ENCODE data around the gene TNK2. TPM values are rescaled to one million over a fixed set of nuclear protein-coding genes. Genes with fewer than 3 reads are reported as not detected.

TNK2 gene
- total RNA-seq, 5 donors from 2014 or later (not counting 1 experiment from before 2014, with no cell fraction given): 159 to 198 (median 181) TPM

DNA sequence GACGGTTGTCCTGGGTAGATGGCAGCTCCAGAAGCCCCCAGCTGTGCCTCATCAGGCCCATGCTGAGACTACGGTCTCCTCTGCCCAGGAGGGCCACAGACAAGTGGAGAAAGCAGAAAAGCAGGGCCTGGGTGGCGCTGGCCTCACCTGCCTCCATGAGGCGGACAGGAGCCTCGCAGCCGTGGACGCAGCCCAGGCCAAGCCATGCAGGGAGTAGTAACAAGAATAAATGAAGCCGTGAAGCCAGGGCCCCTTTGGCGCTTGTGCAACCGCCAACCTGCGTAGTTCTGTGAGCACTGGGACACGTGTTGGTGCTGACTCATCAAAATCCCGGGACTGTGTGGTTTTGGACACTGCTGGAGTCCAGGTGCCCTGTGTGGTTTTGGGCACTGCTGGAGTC, 84.4 kb downstream of the TNK2 start:
- Histone ChIP-seq H3K4me3 (ENCODE audit: control insufficient read depth in 1 of 2, extremely low read depth in 1 of 2, low read length in 1 of 2) (no peak overlapping the region), H3K9me3 (no peaks in the 10 kb centered on the region), H3K4me1 (ENCODE audit: control insufficient read depth in 1 of 2, extremely low read depth in 1 of 2, insufficient read depth in 2 of 2, low read length in 2 of 2) (no peaks in the 10 kb centered on the region), H3K27ac (ENCODE audit: low read length) (no peak overlapping the region), H3K36me3 (ENCODE audit: control insufficient read depth in 2 of 2, extremely low read depth in 1 of 2, insufficient read depth in 1 of 2, low read length in 1 of 2) (no peaks in the 10 kb centered on the region), H3K27me3 (replicated peaks in 1 of 2; ENCODE audit: control insufficient read depth in 2 of 2, extremely low read depth in 1 of 2, insufficient read depth in 2 of 2, low read length in 1 of 2) (peaks cover 0 to 33% of the 10 kb centered on the region in 2 experiments)
- peaks cover 0 to 12% of the 10 kb centered on the region in 2 donors for H3K27me3 Mint-ChIP-seq
- H3K9me3 Mint-ChIP-seq: no peaks in the 10 kb centered on the region
- H3K4me1 Mint-ChIP-seq: no peaks in the 10 kb centered on the region
- H3K27ac Mint-ChIP-seq: no peak overlapping the region
- H3K36me3 Mint-ChIP-seq: no peaks in the 10 kb centered on the region
- ATAC-seq (replicated peaks in 1 of 4): no peak
- DNase-seq: no peak
- WGBS (ENCODE audit: insufficient coverage): 71% methylated on average over 12 of the region's 13 CpGs
- ChIA-PET POLR2A (no interaction called here), CTCF (no interaction called here)
- no peak overlapping the region for H3K4me3 Mint-ChIP-seq

DNA sequence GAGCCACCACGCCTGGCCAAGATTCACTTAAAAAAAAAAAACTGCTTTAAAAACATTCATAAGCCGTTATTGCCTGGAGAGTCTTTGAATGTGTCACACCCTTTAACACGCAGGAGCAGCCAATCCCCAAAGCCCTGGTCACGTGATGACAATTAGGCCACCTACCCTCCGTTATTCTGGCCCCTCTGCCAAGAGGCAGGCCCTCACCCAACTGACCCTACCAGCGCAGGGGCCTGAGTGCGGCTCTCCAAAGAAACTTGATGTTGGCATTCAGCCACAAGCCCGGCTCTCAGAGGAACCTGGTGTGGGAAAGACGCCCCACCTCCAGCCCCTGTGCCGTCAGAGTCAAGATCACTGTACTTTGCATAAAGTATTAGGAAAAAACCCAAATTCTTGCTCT, 85.1 kb downstream of the TNK2 start:
- no peak for DNase-seq
- Mint-ChIP-seq H3K4me3 (no peak overlapping the region), H3K4me1 (no peaks in the 10 kb centered on the region), H3K27ac (no peak overlapping the region), H3K9me3 (no peaks in the 10 kb centered on the region), H3K36me3 (no peaks in the 10 kb centered on the region), H3K27me3 (peaks cover 0 to 12% of the 10 kb centered on the region in 2 donors)
- ChIA-PET CTCF (no interaction called here), POLR2A (no interaction called here)
- no peaks in the 10 kb centered on the region for H3K36me3 ChIP-seq (ENCODE audit: control insufficient read depth in 2 of 2, extremely low read depth in 1 of 2, insufficient read depth in 1 of 2, low read length in 1 of 2)
- H3K4me3 ChIP-seq (ENCODE audit: control insufficient read depth in 1 of 2, extremely low read depth in 1 of 2, low read length in 1 of 2): no peak overlapping the region
- no peaks in the 10 kb centered on the region for H3K9me3 ChIP-seq
- H3K4me1 ChIP-seq (ENCODE audit: control insufficient read depth in 1 of 2, extremely low read depth in 1 of 2, insufficient read depth in 2 of 2, low read length in 2 of 2): no peaks in the 10 kb centered on the region
- H3K27ac ChIP-seq (ENCODE audit: low read length): no peak overlapping the region
- peaks cover 0 to 33% of the 10 kb centered on the region in 2 experiments for H3K27me3 ChIP-seq (replicated peaks in 1 of 2; ENCODE audit: control insufficient read depth in 2 of 2, extremely low read depth in 1 of 2, insufficient read depth in 2 of 2, low read length in 1 of 2)
- ATAC-seq (replicated peaks in 1 of 4): no peak
- WGBS (ENCODE audit: insufficient coverage): 64% methylated on average over 7 of the region's 10 CpGs

DNA sequence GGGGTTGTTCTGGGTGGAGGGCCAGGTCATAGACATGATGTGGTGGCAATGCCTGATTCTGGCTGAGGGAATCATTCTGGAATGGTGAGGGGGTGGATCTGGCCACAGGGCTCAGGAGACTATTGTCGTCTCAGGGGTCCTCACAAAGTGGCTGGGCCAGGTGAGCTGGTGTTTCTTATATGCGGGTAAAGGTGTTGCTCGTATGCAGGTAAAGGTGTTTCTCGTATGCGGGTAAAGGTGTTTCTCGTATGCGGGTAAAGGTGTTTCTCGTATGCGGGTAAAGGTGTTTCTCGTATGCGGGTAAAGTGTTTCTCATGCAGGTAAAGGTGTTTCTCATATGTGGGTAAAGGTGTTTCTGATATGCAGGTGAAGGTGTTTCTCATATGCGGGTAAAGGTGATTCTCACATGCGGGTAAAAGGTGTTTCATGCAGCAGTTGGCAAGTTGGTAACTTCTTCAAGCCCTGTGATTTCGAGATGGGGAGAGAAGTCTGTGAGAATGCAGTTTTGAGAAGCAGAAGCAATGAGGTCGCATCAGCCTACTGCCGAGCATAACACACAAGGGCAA, 86.1 kb downstream of the TNK2 start:
- no peaks in the 10 kb centered on the region for H3K36me3 ChIP-seq (ENCODE audit: control insufficient read depth in 2 of 2, extremely low read depth in 1 of 2, insufficient read depth in 1 of 2, low read length in 1 of 2)
- Mint-ChIP-seq H3K27me3 (peaks cover 0 to 12% of the 10 kb centered on the region in 2 donors), H3K9me3 (no peaks in the 10 kb centered on the region), H3K4me3 (no peak overlapping the region), H3K36me3 (no peaks in the 10 kb centered on the region), H3K4me1 (peaks cover 0 to 2% (median 0%) of the 10 kb centered on the region in 3 donors), H3K27ac (no peak overlapping the region)
- H3K9me3 ChIP-seq: no peaks in the 10 kb centered on the region
- ChIA-PET CTCF (no interaction called here), POLR2A (no interaction called here)
- H3K4me3 ChIP-seq (ENCODE audit: control insufficient read depth in 1 of 2, extremely low read depth in 1 of 2, low read length in 1 of 2): no peak overlapping the region
- DNase-seq (no peak), ATAC-seq (replicated peaks in 1 of 4) (no peak)
- no peaks in the 10 kb centered on the region for H3K4me1 ChIP-seq (ENCODE audit: control insufficient read depth in 1 of 2, extremely low read depth in 1 of 2, insufficient read depth in 2 of 2, low read length in 2 of 2)
- no peak overlapping the region for H3K27ac ChIP-seq (ENCODE audit: low read length)
- 81% methylated on average over 14 of the region's 16 CpGs for WGBS (ENCODE audit: insufficient coverage)
- peaks cover 0 to 33% of the 10 kb centered on the region in 2 experiments for H3K27me3 ChIP-seq (replicated peaks in 1 of 2; ENCODE audit: control insufficient read depth in 2 of 2, extremely low read depth in 1 of 2, insufficient read depth in 2 of 2, low read length in 1 of 2)

DNA sequence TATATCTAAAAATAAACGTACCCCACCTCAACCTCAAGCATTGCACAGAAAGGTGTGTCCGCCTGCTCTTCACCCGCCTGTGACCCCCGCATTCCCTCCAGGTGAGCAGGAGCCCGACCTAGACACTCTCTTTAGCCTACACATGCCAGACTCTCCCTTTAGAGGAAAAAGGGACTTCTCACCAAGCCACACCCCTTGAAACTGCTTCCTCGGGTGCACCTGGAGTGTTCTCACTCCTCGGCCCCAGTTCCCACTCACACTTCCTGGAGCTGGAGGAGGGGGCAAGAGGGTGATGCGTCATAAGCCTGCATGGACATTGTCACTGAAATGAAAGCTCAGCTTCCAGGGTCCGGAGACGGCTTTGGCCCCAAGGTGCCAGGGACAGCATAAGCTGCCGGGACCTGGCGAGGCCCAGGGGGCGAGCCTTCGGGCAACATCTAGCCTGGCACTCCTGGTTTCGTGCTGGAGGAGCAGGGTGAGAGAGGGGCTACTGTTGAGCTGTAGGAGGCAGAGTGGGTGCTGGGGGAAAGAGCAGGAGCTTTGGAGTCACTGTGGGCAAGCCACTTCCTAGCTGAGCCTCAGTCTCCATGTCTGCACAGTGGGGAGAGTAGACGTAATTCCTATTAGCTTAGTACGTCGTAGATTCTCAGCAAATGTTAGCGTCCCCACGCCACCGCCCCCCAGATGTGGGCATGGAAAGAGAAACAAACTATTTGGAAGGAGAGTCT, 86.8 kb downstream of the TNK2 start:
- Mint-ChIP-seq H3K4me3 (no peak overlapping the region), H3K36me3 (no peaks in the 10 kb centered on the region), H3K27ac (no peak overlapping the region), H3K4me1 (peaks cover 0 to 2% (median 0%) of the 10 kb centered on the region in 3 donors), H3K27me3 (peaks cover 0 to 12% of the 10 kb centered on the region in 2 donors), H3K9me3 (no peaks in the 10 kb centered on the region)
- Histone ChIP-seq H3K4me1 (ENCODE audit: control insufficient read depth in 1 of 2, extremely low read depth in 1 of 2, insufficient read depth in 2 of 2, low read length in 2 of 2) (no peaks in the 10 kb centered on the region), H3K9me3 (no peaks in the 10 kb centered on the region), H3K4me3 (ENCODE audit: control insufficient read depth in 1 of 2, extremely low read depth in 1 of 2, low read length in 1 of 2) (no peak overlapping the region), H3K27ac (ENCODE audit: low read length) (no peak overlapping the region), H3K27me3 (replicated peaks in 1 of 2; ENCODE audit: control insufficient read depth in 2 of 2, extremely low read depth in 1 of 2, insufficient read depth in 2 of 2, low read length in 1 of 2) (peaks cover 0 to 33% of the 10 kb centered on the region in 2 experiments), H3K36me3 (ENCODE audit: control insufficient read depth in 2 of 2, extremely low read depth in 1 of 2, insufficient read depth in 1 of 2, low read length in 1 of 2) (no peaks in the 10 kb centered on the region)
- POLR2A ChIA-PET: no interaction called here
- WGBS (ENCODE audit: insufficient coverage): 93% methylated on average over 18 of the region's 21 CpGs
- no peak for DNase-seq
- no peak for ATAC-seq (replicated peaks in 1 of 4)
- CTCF ChIA-PET: no interaction called here

DNA sequence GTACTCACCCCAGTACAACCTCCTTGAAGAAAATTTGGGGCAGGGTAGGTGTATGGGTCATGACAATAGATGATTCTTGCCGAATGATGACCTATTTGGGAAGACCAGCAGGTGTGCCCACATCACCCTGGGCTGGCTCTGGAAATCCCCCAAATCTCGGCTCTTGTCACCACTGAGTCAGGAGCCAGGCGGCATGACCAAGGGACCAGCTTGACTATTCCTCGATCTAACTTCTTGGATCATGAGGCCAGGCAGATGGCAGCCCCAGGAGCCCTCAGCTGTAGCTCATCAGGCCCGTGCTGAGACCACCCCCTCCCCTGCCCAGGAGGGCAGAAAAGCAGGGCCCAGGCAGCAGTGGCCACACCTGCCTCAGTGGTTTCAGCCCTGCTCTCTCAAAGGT, 87.5 kb downstream of the TNK2 start:
- H3K4me1 Mint-ChIP-seq: peaks cover 0 to 2% (median 0%) of the 10 kb centered on the region in 3 donors
- H3K27me3 Mint-ChIP-seq: peaks cover 0 to 12% of the 10 kb centered on the region in 2 donors
- no peak overlapping the region for H3K27ac Mint-ChIP-seq
- Histone ChIP-seq H3K27me3 (replicated peaks in 1 of 2; ENCODE audit: control insufficient read depth in 2 of 2, extremely low read depth in 1 of 2, insufficient read depth in 2 of 2, low read length in 1 of 2) (peaks cover 0 to 33% of the 10 kb centered on the region in 2 experiments), H3K4me1 (ENCODE audit: control insufficient read depth in 1 of 2, extremely low read depth in 1 of 2, insufficient read depth in 2 of 2, low read length in 2 of 2) (no peaks in the 10 kb centered on the region), H3K36me3 (ENCODE audit: control insufficient read depth in 2 of 2, extremely low read depth in 1 of 2, insufficient read depth in 1 of 2, low read length in 1 of 2) (no peaks in the 10 kb centered on the region), H3K4me3 (ENCODE audit: control insufficient read depth in 1 of 2, extremely low read depth in 1 of 2, low read length in 1 of 2) (no peak overlapping the region), H3K9me3 (no peaks in the 10 kb centered on the region), H3K27ac (ENCODE audit: low read length) (no peak overlapping the region)
- WGBS (ENCODE audit: insufficient coverage): 58% methylated on average over 5 of the region's 5 CpGs
- ChIA-PET POLR2A (no interaction called here), CTCF (no interaction called here)
- DNase-seq: no peak
- no peak overlapping the region for H3K4me3 Mint-ChIP-seq
- no peaks in the 10 kb centered on the region for H3K36me3 Mint-ChIP-seq
- no peaks in the 10 kb centered on the region for H3K9me3 Mint-ChIP-seq
- ATAC-seq (replicated peaks in 1 of 4): no peak

DNA sequence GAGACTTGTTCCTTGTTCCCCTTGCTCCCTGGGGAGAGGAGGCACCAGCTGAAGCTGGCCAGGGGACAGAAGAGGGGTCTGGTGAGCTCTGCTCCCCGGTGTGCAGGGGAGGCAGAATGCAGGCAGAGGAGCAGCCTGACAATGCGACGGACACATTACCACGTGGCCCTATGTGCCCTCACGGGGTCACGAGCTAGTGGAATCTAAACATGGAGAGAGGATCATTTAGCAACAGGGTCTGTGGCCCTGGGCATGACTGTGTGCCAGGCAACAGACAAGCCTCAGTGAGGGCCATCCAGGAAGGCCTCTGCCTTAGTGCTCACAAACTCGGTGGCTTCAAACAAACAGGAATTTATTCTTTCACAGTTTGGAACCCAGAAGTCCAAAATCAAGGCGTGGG, 88.2 kb downstream of the TNK2 start:
- Histone ChIP-seq H3K4me1 (ENCODE audit: control insufficient read depth in 1 of 2, extremely low read depth in 1 of 2, insufficient read depth in 2 of 2, low read length in 2 of 2) (no peaks in the 10 kb centered on the region), H3K4me3 (ENCODE audit: control insufficient read depth in 1 of 2, extremely low read depth in 1 of 2, low read length in 1 of 2) (no peak overlapping the region), H3K27me3 (replicated peaks in 1 of 2; ENCODE audit: control insufficient read depth in 2 of 2, extremely low read depth in 1 of 2, insufficient read depth in 2 of 2, low read length in 1 of 2) (peaks cover 0 to 33% of the 10 kb centered on the region in 2 experiments), H3K27ac (ENCODE audit: low read length) (no peak overlapping the region), H3K36me3 (ENCODE audit: control insufficient read depth in 2 of 2, extremely low read depth in 1 of 2, insufficient read depth in 1 of 2, low read length in 1 of 2) (no peaks in the 10 kb centered on the region), H3K9me3 (no peaks in the 10 kb centered on the region)
- ChIA-PET POLR2A (no interaction called here), CTCF (no interaction called here)
- WGBS (ENCODE audit: insufficient coverage): 84% methylated on average over 8 of the region's 8 CpGs
- no peak overlapping the region for H3K4me3 Mint-ChIP-seq
- DNase-seq: no peak
- no peak overlapping the region for H3K27ac Mint-ChIP-seq
- H3K9me3 Mint-ChIP-seq: no peaks in the 10 kb centered on the region
- H3K36me3 Mint-ChIP-seq: no peaks in the 10 kb centered on the region
- peaks cover 0 to 2% (median 0%) of the 10 kb centered on the region in 3 donors for H3K4me1 Mint-ChIP-seq
- ATAC-seq (replicated peaks in 1 of 4): no peak
- peaks cover 0 to 12% of the 10 kb centered on the region in 2 donors for H3K27me3 Mint-ChIP-seq

Data from T-cell (primary cell).